NCI-H2227 (cell line): Measurements from ENCODE around the gene ARL14.

Source experiments
- DNase-seq: peaks from one replicate; lab custom pipeline; 2025; ENCODE audit not compliant: unreplicated experiment; lab: John Stamatoyannopoulos, UW

Gene ARL14

GRCh38 chr3:160676547-160677303, at the start of gene ARL14:
TSS of gene ARL14 (plus strand) at chr3:160677160. CDS start at chr3:160677347, 187 bp downstream.
- no peak for DNase-seq

GRCh38 chr3:160629491-160629890, 47.5 kb upstream of the ARL14 start:
- DNase-seq, result no peak

GRCh38 chr3:160633361-160634083, 43.4 kb upstream of the ARL14 start:
- DNase-seq, result no peak

GRCh38 chr3:160635213-160635612, 41.7 kb upstream of the ARL14 start:
- DNase-seq, result no peak

GRCh38 chr3:160637086-160637485, 39.9 kb upstream of the ARL14 start:
- no peak for DNase-seq

- no peak for DNase-seq
These were observed 38.8 kb upstream of the ARL14 start for GRCh38 chr3:160638184-160638583.

- DNase-seq, result no peak
These were observed 35.2 kb upstream of the ARL14 start for GRCh38 chr3:160641665-160642309.

- no peak for DNase-seq
These were observed 33.0 kb upstream of the ARL14 start for GRCh38 chr3:160643994-160644393.

GRCh38 chr3:160644491-160644890, 32.5 kb upstream of the ARL14 start:
- DNase-seq, result no peak

GRCh38 chr3:160648701-160649100, 28.3 kb upstream of the ARL14 start:
- no peak for DNase-seq

GRCh38 chr3:160649596-160649995, 27.4 kb upstream of the ARL14 start:
- DNase-seq, result no peak

- no peak for DNase-seq
These were observed 23.4 kb upstream of the ARL14 start for GRCh38 chr3:160653512-160653911.

- no peak for DNase-seq
These were observed 16.1 kb upstream of the ARL14 start for GRCh38 chr3:160660902-160661301.

GRCh38 chr3:160661660-160662059, 15.3 kb upstream of the ARL14 start:
- peak; percentile 16 for DNase-seq

- DNase-seq, result no peak
These were observed 11.7 kb upstream of the ARL14 start for GRCh38 chr3:160665231-160665630.

GRCh38 chr3:160665784-160666526, 11.0 kb upstream of the ARL14 start:
- DNase-seq, result no peak

GRCh38 chr3:160667452-160667851, 9.5 kb upstream of the ARL14 start:
- no peak for DNase-seq

GRCh38 chr3:160668454-160668853, 8.5 kb upstream of the ARL14 start:
- DNase-seq, result no peak

GRCh38 chr3:160671231-160671630, 5.7 kb upstream of the ARL14 start:
- peak; percentile 3 for DNase-seq

GRCh38 chr3:160671995-160672394, 5.0 kb upstream of the ARL14 start:
- DNase-seq, result no peak

- no peak for DNase-seq
These were observed 3.8 kb upstream of the ARL14 start for GRCh38 chr3:160673188-160673587.
